WTC11 (cell line): ENCODE measurements around the gene STK33. TPM values are rescaled to one million over a fixed set of nuclear protein-coding genes. Genes with fewer than 3 reads are reported as not detected.

Experiments used
- ATAC-seq: fragments of 200-7000 bp; cut with Tn5 transposase; 2 replicates; pipeline ENCODE4 v1.10.0; 2021; ENCODE audit warnings: mild to moderate bottlenecking, moderate library complexity
- CTCF ChIA-PET: fragments of 300-600 bp; sonication (Branson Sonifier 250); formaldehyde crosslinking; loops from one replicate; lab custom pipeline; 2021; ENCODE audit warnings: antibody characterized with exemption; lab: Charles Lee
- POLR2A ChIA-PET: fragments of 350-600 bp; sonication (Branson Sonifier 250); formaldehyde crosslinking; loops from one replicate; lab custom pipeline; 2021; ENCODE audit warnings: antibody characterized with exemption; lab: Charles Lee
- DNase-seq: peaks from one replicate; pipeline ENCODE4 v3.0.0; 2021; ENCODE audit warnings: low spot score
- H3K27ac Mint-ChIP-seq: 2 replicates; pipeline ENCODE4 v1.8.0; 2021; ENCODE audit warnings: mixed read lengths
- H3K27me3 Mint-ChIP-seq: 2 replicates; pipeline ENCODE4 v1.8.0; 2021; ENCODE audit warnings: low read depth, mild to moderate bottlenecking, moderate library complexity, mixed read lengths
- H3K36me3 Mint-ChIP-seq: 2 replicates; pipeline ENCODE4 v1.8.0; 2021; ENCODE audit warnings: mixed read lengths
- H3K4me1 Mint-ChIP-seq: 2 replicates; pipeline ENCODE4 v1.8.0; 2022; ENCODE audit warnings: mixed read lengths
- H3K4me3 Mint-ChIP-seq: 2 replicates; pipeline ENCODE4 v1.8.0; 2021; ENCODE audit warnings: mild to moderate bottlenecking, moderate library complexity, mixed read lengths
- H3K9me3 Mint-ChIP-seq: 2 replicates; pipeline ENCODE4 v1.8.0; 2021; ENCODE audit warnings: mixed read lengths
- CREB1 ChIP-seq: sonication (generic); formaldehyde crosslinking; IDR thresholded peaks from 2 replicates; pipeline ENCODE4 v1.8.0; 2023; ENCODE audit warnings: mild to moderate bottlenecking, missing genetic modification reagents
- CREM ChIP-seq: sonication (generic); formaldehyde crosslinking; IDR thresholded peaks from 2 replicates; pipeline ENCODE4 v1.8.1; 2022; ENCODE audit warnings: mild to moderate bottlenecking, missing genetic modification reagents, moderate library complexity
- FOXK1 ChIP-seq: sonication (generic); formaldehyde crosslinking; IDR thresholded peaks from 2 replicates; pipeline ENCODE4 v1.8.0; 2022; ENCODE audit warnings: mild to moderate bottlenecking, moderate library complexity, missing genetic modification reagents
- GABPB1 ChIP-seq: sonication (generic); formaldehyde crosslinking; IDR thresholded peaks from 2 replicates; pipeline ENCODE4 v1.8.1; 2023; ENCODE audit warnings: mild to moderate bottlenecking, missing genetic modification reagents
- IRF2 ChIP-seq: sonication (generic); formaldehyde crosslinking; IDR thresholded peaks from 2 replicates; pipeline ENCODE4 v1.8.0; 2022; ENCODE audit warnings: low read depth, missing genetic modification reagents, borderline replicate concordance
- NFATC4 ChIP-seq: fragments of 250-450 bp; sonication (Bioruptor Pico); IDR thresholded peaks from 2 replicates; pipeline ENCODE4 v1.9.0; 2021; ENCODE audit warnings: mild to moderate bottlenecking
- NFYB ChIP-seq: sonication (generic); formaldehyde crosslinking; conservative IDR thresholded peaks from 2 replicates; pipeline ENCODE4 v1.8.0; 2022; ENCODE audit warnings: low read depth, missing genetic modification reagents
- NR3C1 ChIP-seq: sonication (generic); formaldehyde crosslinking; conservative IDR thresholded peaks from 2 replicates; pipeline ENCODE4 v1.8.1; 2023; ENCODE audit warnings: low read depth, mild to moderate bottlenecking, missing genetic modification reagents
- RELA ChIP-seq: sonication (generic); formaldehyde crosslinking; IDR thresholded peaks from 2 replicates; pipeline ENCODE4 v1.8.1; 2022; ENCODE audit warnings: missing genetic modification reagents, mild to moderate bottlenecking, borderline replicate concordance
- SP1 ChIP-seq: sonication (generic); formaldehyde crosslinking; conservative IDR thresholded peaks from 2 replicates; pipeline ENCODE4 v1.8.1; 2022; ENCODE audit warnings: missing genetic modification reagents
- TCF7 ChIP-seq: sonication (generic); formaldehyde crosslinking; IDR thresholded peaks from 2 replicates; pipeline ENCODE4 v1.8.0; 2022; ENCODE audit warnings: mild to moderate bottlenecking, low read depth, missing genetic modification reagents, moderate library complexity
- TEAD4 ChIP-seq: sonication (generic); formaldehyde crosslinking; IDR thresholded peaks from 2 replicates; pipeline ENCODE4 v1.8.0; 2022; ENCODE audit warnings: mild to moderate bottlenecking, missing genetic modification reagents
- TP53 ChIP-seq: sonication (generic); formaldehyde crosslinking; IDR thresholded peaks from 2 replicates; pipeline ENCODE4 v1.8.1; 2023; ENCODE audit warnings: mild to moderate bottlenecking, missing genetic modification reagents
- ZBTB21 ChIP-seq: sonication (generic); formaldehyde crosslinking; IDR thresholded peaks from 2 replicates; pipeline ENCODE4 v1.8.1; 2023; ENCODE audit warnings: mild to moderate bottlenecking, missing genetic modification reagents, borderline replicate concordance
- ZNF219 ChIP-seq: sonication (generic); formaldehyde crosslinking; IDR thresholded peaks from 2 replicates; pipeline ENCODE4 v1.8.0; 2023; ENCODE audit warnings: missing genetic modification reagents, mild to moderate bottlenecking, borderline replicate concordance
- ZNF423 ChIP-seq: fragments of 250-450 bp; sonication (Bioruptor Pico); IDR thresholded peaks from 2 replicates; pipeline ENCODE4 v2.1.2; 2022; ENCODE audit warnings: mild to moderate bottlenecking, moderate library complexity
- ZNF532 ChIP-seq: fragments of 250-450 bp; sonication (Bioruptor Pico); IDR thresholded peaks from 2 replicates; pipeline ENCODE4 v1.9.0; 2021; ENCODE audit warnings: mild to moderate bottlenecking, borderline replicate concordance
- total RNA-seq: library from RNA; stranded (reverse); gene quantifications from 3 replicates; pipeline ENCODE4 v1.2.3, GENCODE V29; 2021
- TF ChIP-seq, protein P1 (sequence below): sonication (generic); formaldehyde crosslinking; IDR thresholded peaks from 2 replicates; pipeline ENCODE4 v1.8.1; 2023; ENCODE audit warnings: mild to moderate bottlenecking, missing genetic modification reagents
- TF ChIP-seq, protein P2 (sequence below): fragments of 250-450 bp; sonication (Bioruptor Pico); conservative IDR thresholded peaks from 2 replicates; pipeline ENCODE4 v1.9.0; 2021; ENCODE audit warnings: mild to moderate bottlenecking
- TF ChIP-seq, protein P3 (sequence below): sonication (generic); formaldehyde crosslinking; IDR thresholded peaks from 2 replicates; pipeline ENCODE4 v1.8.1; 2023; ENCODE audit warnings: mild to moderate bottlenecking, missing genetic modification reagents, moderate library complexity
- TF ChIP-seq, protein P4 (sequence below): fragments of 250-450 bp; sonication (Bioruptor Pico); IDR thresholded peaks from 2 replicates; pipeline ENCODE4 v1.8.0; 2021; ENCODE audit warnings: mild to moderate bottlenecking

Gene STK33
- total RNA-seq, 1 experiment from 2014 or later, result 13.3 TPM

DNA sequence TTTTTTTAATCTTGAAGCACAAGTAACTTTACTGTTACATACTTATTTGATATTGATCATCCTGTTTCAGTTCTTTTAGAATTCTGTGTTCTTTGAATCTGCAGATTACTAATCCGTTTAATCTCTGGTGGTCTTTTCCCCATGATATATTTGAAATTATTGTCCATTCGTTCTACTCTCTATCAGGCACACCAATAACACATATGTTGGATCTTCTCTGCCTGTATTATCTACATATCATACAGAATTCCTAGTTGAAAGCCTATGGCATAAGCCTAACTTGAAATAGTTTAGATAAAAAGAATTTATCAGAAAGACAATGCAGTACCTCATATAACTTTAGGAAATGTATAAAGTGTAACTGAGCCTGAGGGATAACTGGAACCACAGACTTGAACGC lies 32.6 kb downstream of the STK33 start:
- Mint-ChIP-seq H3K9me3 (peaks cover 20% of the 10 kb centered on the region), H3K27ac (no peak overlapping the region), H3K4me3 (no peak overlapping the region), H3K36me3 (peaks cover 8% of the 10 kb centered on the region), H3K4me1 (no peaks in the 10 kb centered on the region), H3K27me3 (no peaks in the 10 kb centered on the region)
- no peak for ATAC-seq
- no peak for DNase-seq
- ChIA-PET POLR2A (no interaction called here), CTCF (no interaction called here)
- TF ChIP-seq ZNF219 (CRISPR knock-in tag), result no peak
- TF ChIP-seq, protein P1, sequence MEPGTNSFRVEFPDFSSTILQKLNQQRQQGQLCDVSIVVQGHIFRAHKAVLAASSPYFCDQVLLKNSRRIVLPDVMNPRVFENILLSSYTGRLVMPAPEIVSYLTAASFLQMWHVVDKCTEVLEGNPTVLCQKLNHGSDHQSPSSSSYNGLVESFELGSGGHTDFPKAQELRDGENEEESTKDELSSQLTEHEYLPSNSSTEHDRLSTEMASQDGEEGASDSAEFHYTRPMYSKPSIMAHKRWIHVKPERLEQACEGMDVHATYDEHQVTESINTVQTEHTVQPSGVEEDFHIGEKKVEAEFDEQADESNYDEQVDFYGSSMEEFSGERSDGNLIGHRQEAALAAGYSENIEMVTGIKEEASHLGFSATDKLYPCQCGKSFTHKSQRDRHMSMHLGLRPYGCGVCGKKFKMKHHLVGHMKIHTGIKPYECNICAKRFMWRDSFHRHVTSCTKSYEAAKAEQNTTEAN, result no peak
- TF ChIP-seq, protein P2, sequence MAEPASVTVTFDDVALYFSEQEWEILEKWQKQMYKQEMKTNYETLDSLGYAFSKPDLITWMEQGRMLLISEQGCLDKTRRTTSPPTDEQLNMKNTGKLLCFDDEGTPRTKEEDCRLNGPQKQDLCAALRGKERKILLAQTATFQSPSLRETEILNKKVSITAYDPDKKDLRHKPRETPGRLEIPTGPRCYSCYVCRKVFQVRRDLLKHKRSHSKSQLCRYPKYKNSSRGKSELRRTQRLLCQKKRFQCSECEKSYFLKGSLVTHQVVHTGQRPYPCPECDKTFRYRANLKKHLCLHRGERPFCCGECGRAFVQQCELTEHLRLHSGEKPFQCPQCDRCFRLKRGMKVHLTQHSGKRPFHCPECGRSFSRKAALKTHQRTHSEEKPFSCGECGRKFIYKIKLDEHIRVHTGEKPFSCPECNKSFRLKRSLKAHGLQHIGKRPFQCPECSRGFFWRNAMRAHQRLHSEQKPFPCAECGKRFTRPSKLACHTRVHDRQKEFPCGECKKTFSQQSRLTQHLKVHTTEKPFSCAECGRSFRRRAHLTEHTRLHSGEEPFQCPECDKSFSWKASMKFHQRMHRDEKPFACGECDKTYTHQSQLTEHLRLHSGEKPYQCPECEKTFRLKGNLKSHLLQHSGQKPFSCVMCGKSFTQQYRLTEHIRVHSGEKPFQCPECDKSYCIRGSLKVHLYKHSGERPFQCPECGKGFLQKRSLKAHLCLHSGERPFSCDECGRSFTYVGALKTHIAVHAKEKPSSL (CRISPR knock-in tag), result no peak
- TF ChIP-seq IRF2 (CRISPR knock-in tag), result no peak
- TF ChIP-seq, all 79 proteins: peak for 0

DNA sequence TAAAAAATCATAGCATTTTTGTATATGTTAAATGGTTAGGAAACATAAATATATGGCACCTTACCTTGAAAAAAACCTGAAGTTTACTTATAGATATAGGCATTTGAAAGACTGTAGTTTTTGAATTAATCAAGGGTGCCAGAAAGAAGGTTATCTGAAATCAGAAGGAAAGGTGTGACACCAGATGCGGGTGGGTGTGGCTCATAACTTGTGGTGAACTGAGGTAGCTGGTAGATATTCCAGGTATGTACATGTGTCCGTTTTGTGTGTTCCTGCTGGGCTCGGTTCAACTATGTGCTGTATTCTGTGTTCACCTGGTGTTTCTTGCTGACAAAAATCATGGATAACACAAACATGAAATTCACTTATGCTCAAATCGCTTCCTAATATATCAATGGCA lies 35.6 kb downstream of the STK33 start:
- ATAC-seq, result no peak
- no peaks in the 10 kb centered on the region for H3K27me3 Mint-ChIP-seq
- peaks cover 8% of the 10 kb centered on the region for H3K36me3 Mint-ChIP-seq
- no peak overlapping the region for H3K4me3 Mint-ChIP-seq
- no peaks in the 10 kb centered on the region for H3K4me1 Mint-ChIP-seq
- TF ChIP-seq NR3C1, result no peak
- TF ChIP-seq ZBTB21 (CRISPR knock-in tag), result no peak
- no peak for TF ChIP-seq ZNF532 (CRISPR knock-in tag)
- no peak for TF ChIP-seq GABPB1 (CRISPR knock-in tag)
- TF ChIP-seq NFYB (CRISPR knock-in tag), result no peak
- TF ChIP-seq NFATC4, result no peak
- TF ChIP-seq TP53 (CRISPR knock-in tag), result no peak
- TF ChIP-seq FOXK1 (CRISPR knock-in tag), result no peak
- TF ChIP-seq, protein P3, sequence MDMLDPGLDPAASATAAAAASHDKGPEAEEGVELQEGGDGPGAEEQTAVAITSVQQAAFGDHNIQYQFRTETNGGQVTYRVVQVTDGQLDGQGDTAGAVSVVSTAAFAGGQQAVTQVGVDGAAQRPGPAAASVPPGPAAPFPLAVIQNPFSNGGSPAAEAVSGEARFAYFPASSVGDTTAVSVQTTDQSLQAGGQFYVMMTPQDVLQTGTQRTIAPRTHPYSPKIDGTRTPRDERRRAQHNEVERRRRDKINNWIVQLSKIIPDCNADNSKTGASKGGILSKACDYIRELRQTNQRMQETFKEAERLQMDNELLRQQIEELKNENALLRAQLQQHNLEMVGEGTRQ (CRISPR knock-in tag), result no peak
- no peak for TF ChIP-seq TEAD4 (CRISPR knock-in tag)
- no peak for TF ChIP-seq SP1 (CRISPR knock-in tag)
- no peak for TF ChIP-seq TCF7 (CRISPR knock-in tag)
- no peak for TF ChIP-seq ZNF423 (CRISPR knock-in tag)
- no peak for TF ChIP-seq CREB1 (CRISPR knock-in tag)
- no peak for TF ChIP-seq CREM (CRISPR knock-in tag)
- TF ChIP-seq, protein P4, sequence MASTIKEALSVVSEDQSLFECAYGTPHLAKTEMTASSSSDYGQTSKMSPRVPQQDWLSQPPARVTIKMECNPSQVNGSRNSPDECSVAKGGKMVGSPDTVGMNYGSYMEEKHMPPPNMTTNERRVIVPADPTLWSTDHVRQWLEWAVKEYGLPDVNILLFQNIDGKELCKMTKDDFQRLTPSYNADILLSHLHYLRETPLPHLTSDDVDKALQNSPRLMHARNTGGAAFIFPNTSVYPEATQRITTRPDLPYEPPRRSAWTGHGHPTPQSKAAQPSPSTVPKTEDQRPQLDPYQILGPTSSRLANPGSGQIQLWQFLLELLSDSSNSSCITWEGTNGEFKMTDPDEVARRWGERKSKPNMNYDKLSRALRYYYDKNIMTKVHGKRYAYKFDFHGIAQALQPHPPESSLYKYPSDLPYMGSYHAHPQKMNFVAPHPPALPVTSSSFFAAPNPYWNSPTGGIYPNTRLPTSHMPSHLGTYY (CRISPR knock-in tag), result no peak
- no peak for TF ChIP-seq RELA (CRISPR knock-in tag)
- TF ChIP-seq, protein P2 (CRISPR knock-in tag), result no peak
- TF ChIP-seq, all 79 proteins: peak for 0
- H3K27ac Mint-ChIP-seq, result no peak overlapping the region
- CTCF ChIA-PET, result no interaction called here
- POLR2A ChIA-PET, result no interaction called here
- peaks cover 20% of the 10 kb centered on the region for H3K9me3 Mint-ChIP-seq
- DNase-seq, result no peak
